Astrocyte (in vitro differentiated cells and primary cell): ENCODE measurements around the gene ECSCR. TPM values are rescaled to one million over a fixed set of nuclear protein-coding genes. Genes with fewer than 3 reads are reported as not detected.

ENCODE experiments used
- DNase-seq: peaks from one replicate; pipeline ENCODE4 v3.0.0-alpha.2; 2010; ENCODE audit warnings: low read depth
- FAIRE-seq: peaks from 2 replicates; lab custom pipeline; 2011; peaks lifted over from hg19 to GRCh38; lab: Jason Lieb, UNC
- H2AFZ ChIP-seq: 2 replicates; pipeline ENCODE4 v1.6.0; 2012; ENCODE audit warnings: low read depth, low read length, inconsistent platforms
- H3K27ac ChIP-seq: 2 replicates; pipeline ENCODE4 v1.5.1; 2011; ENCODE audit warnings: low read depth, low read length, inconsistent platforms
- H3K27me3 ChIP-seq: 2 replicates; pipeline ENCODE4 v1.6.0; 2011; ENCODE audit warnings: low read length, inconsistent platforms; ENCODE audit not compliant: insufficient read depth
- H3K36me3 ChIP-seq: 2 replicates; pipeline ENCODE4 v1.5.1; 2011; ENCODE audit warnings: low read length, inconsistent platforms; ENCODE audit not compliant: insufficient read depth
- H3K4me1 ChIP-seq: 2 replicates; pipeline ENCODE4 v1.5.1; 2011; ENCODE audit warnings: low read length, inconsistent platforms; ENCODE audit not compliant: insufficient read depth
- H3K4me2 ChIP-seq: 2 replicates; pipeline ENCODE4 v1.6.0; 2012; ENCODE audit warnings: low read length, inconsistent platforms
- H3K4me3 ChIP-seq: 2 replicates; pipeline ENCODE4 v1.5.1; 2011; ENCODE audit warnings: low read depth, mild to moderate bottlenecking, low read length, inconsistent platforms; ENCODE audit not compliant: insufficient read depth
- H3K79me2 ChIP-seq: 2 replicates; pipeline ENCODE4 v1.6.0; 2012; ENCODE audit warnings: mild to moderate bottlenecking, low read length, inconsistent platforms; ENCODE audit not compliant: insufficient read depth
- H3K9ac ChIP-seq: 2 replicates; pipeline ENCODE4 v1.6.0; 2012; ENCODE audit warnings: mild to moderate bottlenecking, low read length, inconsistent platforms
- H3K9me3 ChIP-seq: 2 replicates; pipeline ENCODE4 v1.5.1; 2012; ENCODE audit warnings: low read depth, mild to moderate bottlenecking, low read length, inconsistent platforms; ENCODE audit not compliant: insufficient read depth
- H4K20me1 ChIP-seq: 2 replicates; pipeline ENCODE4 v1.6.0; 2012; ENCODE audit warnings: low read length, inconsistent platforms; ENCODE audit not compliant: insufficient read depth
- H3K27ac Mint-ChIP-seq: one replicate; pipeline ENCODE4 v1.8.0; 2021; ENCODE audit warnings: mild to moderate bottlenecking, mixed read lengths; ENCODE audit not compliant: unreplicated experiment
- H3K27me3 Mint-ChIP-seq: one replicate; pipeline ENCODE4 v1.8.0; 2021; ENCODE audit warnings: low read depth, mixed read lengths; ENCODE audit not compliant: unreplicated experiment
- H3K36me3 Mint-ChIP-seq: one replicate; pipeline ENCODE4 v1.8.0; 2021; ENCODE audit warnings: low read depth, mixed read lengths; ENCODE audit not compliant: unreplicated experiment
- H3K4me1 Mint-ChIP-seq: one replicate; pipeline ENCODE4 v1.8.0; 2021; ENCODE audit warnings: low read depth, mixed read lengths; ENCODE audit not compliant: unreplicated experiment
- H3K4me3 Mint-ChIP-seq: one replicate; pipeline ENCODE4 v1.8.0; 2021; ENCODE audit warnings: mild to moderate bottlenecking, moderate library complexity, mixed read lengths; ENCODE audit not compliant: unreplicated experiment
- H3K9me3 Mint-ChIP-seq: one replicate; pipeline ENCODE4 v1.8.0; 2021; ENCODE audit warnings: mild to moderate bottlenecking, mixed read lengths; ENCODE audit not compliant: unreplicated experiment
- CTCF ChIP-seq: IDR thresholded peaks from 2 replicates; pipeline ENCODE4 v1.5.1; 2011; ENCODE audit warnings: low read depth, mild to moderate bottlenecking, inconsistent platforms, low read length, moderate library complexity; ENCODE audit not compliant: insufficient read depth
- EZH2 ChIP-seq: IDR thresholded peaks from 2 replicates; pipeline ENCODE4 v1.6.1; 2012; ENCODE audit warnings: mild to moderate bottlenecking, low read length, inconsistent platforms; ENCODE audit not compliant: insufficient read depth
- total RNA-seq: library from RNA; stranded (reverse); gene quantifications from 2 replicates; pipeline ENCODE4 v1.2.1, GENCODE V29; 2021

Gene ECSCR
- total RNA-seq, 1 donor from 2014 or later, result 1.00 TPM

GRCh38 chr5:139501381-139501780 lies 38.8 kb upstream of the ECSCR start:
- Histone ChIP-seq H3K9me3 (no peaks in the 10 kb centered on the region), H2AFZ (no peak overlapping the region), H3K79me2 (no peaks in the 10 kb centered on the region), H3K4me1 (peaks cover under 1% of the 10 kb centered on the region), H3K4me2 (no peak overlapping the region), H3K27me3 (no peaks in the 10 kb centered on the region), H4K20me1 (no peaks in the 10 kb centered on the region), H3K27ac (no peak overlapping the region), H3K36me3 (no peaks in the 10 kb centered on the region), H3K9ac (no peak overlapping the region), H3K4me3 (no peak overlapping the region)
- Mint-ChIP-seq H3K36me3 (peaks cover 3% of the 10 kb centered on the region), H3K27me3 (peaks cover 32% of the 10 kb centered on the region), H3K9me3 (peaks cover 3% of the 10 kb centered on the region), H3K27ac (no peak overlapping the region), H3K4me1 (no peaks in the 10 kb centered on the region), H3K4me3 (no peak overlapping the region)
- FAIRE-seq (no peak), DNase-seq (no peak)
- no peak for TF ChIP-seq EZH2
- no peak for TF ChIP-seq CTCF

GRCh38 chr5:139495638-139496435 lies 33.3 kb upstream of the ECSCR start:
- peaks cover 30% of the 10 kb centered on the region for H3K4me1 ChIP-seq
- Mint-ChIP-seq H3K9me3 (no peaks in the 10 kb centered on the region), H3K4me3 (no peak overlapping the region), H3K4me1 (peaks cover 10% of the 10 kb centered on the region), H3K36me3 (peaks cover 2% of the 10 kb centered on the region), H3K27me3 (peaks cover 10% of the 10 kb centered on the region), H3K27ac (no peak overlapping the region)
- H3K9ac ChIP-seq, result no peak overlapping the region
- no peaks in the 10 kb centered on the region for H3K27me3 ChIP-seq
- no peak overlapping the region for H2AFZ ChIP-seq
- DNase-seq (peak; percentile 56), FAIRE-seq (peak; percentile 63)
- H3K27ac ChIP-seq, result peak overlapping the region; percentile 4
- H3K4me2 ChIP-seq, result peak overlapping the region; percentile 42
- H4K20me1 ChIP-seq, result no peaks in the 10 kb centered on the region
- no peaks in the 10 kb centered on the region for H3K9me3 ChIP-seq
- no peak overlapping the region for H3K4me3 ChIP-seq
- H3K36me3 ChIP-seq, result no peaks in the 10 kb centered on the region
- no peaks in the 10 kb centered on the region for H3K79me2 ChIP-seq
- TF ChIP-seq CTCF (no peak), EZH2 (no peak)

GRCh38 chr5:139494832-139495231 lies 32.3 kb upstream of the ECSCR start:
- H3K9ac ChIP-seq, result no peak overlapping the region
- TF ChIP-seq CTCF (no peak), EZH2 (no peak)
- H3K79me2 ChIP-seq, result no peaks in the 10 kb centered on the region
- H3K27ac Mint-ChIP-seq, result no peak overlapping the region
- H3K4me3 ChIP-seq, result no peak overlapping the region
- peaks cover 10% of the 10 kb centered on the region for H3K27me3 Mint-ChIP-seq
- no peaks in the 10 kb centered on the region for H3K36me3 ChIP-seq
- H3K4me3 Mint-ChIP-seq, result no peak overlapping the region
- FAIRE-seq (no peak), DNase-seq (peak; percentile 49)
- H2AFZ ChIP-seq, result peak overlapping the region; percentile 8
- H3K36me3 Mint-ChIP-seq, result peaks cover 2% of the 10 kb centered on the region
- no peaks in the 10 kb centered on the region for H3K9me3 ChIP-seq
- H3K27ac ChIP-seq, result no peak overlapping the region
- H3K4me2 ChIP-seq, result peak overlapping the region; percentile 44
- H3K9me3 Mint-ChIP-seq, result no peaks in the 10 kb centered on the region
- H4K20me1 ChIP-seq, result no peaks in the 10 kb centered on the region
- H3K27me3 ChIP-seq, result no peaks in the 10 kb centered on the region
- peaks cover 10% of the 10 kb centered on the region for H3K4me1 Mint-ChIP-seq
- peaks cover 30% of the 10 kb centered on the region for H3K4me1 ChIP-seq
